ENCODE data around the gene PODXL2. TPM values are rescaled to one million over a fixed set of nuclear protein-coding genes. Genes with fewer than 3 reads are reported as not detected.
"Not testable (repeated sequence)": the region's sequence is repeated elsewhere in the genome, so short reads cannot be mapped to it uniquely, and the experiment has no call there.

Gene PODXL2
- polyA plus RNA-seq, 1 donor (not counting 4 experiments of a cell fraction or from before 2014, with no cell fraction given) = 1.6 TPM

GRCh38 chr3:127680146-127680661 is 51.2 kb downstream of the PODXL2 start:
- dilution Hi-C loops (cut with MboI; ENCODE audit: extremely low pct_ligation_motif_present, low sequenced_read_pairs) = no loop called here

DNA sequence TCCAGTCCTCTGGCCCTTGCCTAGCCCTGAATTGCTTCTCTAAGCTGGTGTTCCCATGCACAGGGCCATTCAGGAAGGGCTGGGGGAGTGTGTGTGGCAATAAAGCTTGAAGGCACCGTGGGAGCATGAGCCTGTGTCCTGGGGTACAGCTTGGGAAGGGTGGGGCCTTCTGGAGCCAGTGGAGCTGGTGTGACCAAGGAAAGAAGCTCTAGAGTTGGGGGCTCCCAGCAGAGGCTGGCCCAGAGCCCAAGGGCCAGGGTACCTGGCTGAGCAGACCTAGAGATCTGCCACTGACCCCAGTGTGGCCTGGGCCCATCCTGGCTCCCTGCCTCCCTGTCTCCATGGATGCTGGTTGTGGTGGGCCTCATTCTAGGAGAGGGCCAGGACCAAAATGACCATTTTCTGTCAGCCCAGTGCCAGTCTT is 51.8 kb downstream of the PODXL2 start:
- Histone ChIP-seq H3K9ac (ENCODE audit: control insufficient read depth, extremely low read depth, insufficient read depth, low read length) (no peak overlapping the region), H4K20me1 (ENCODE audit: control insufficient read depth, extremely low read depth, insufficient read depth, low read length) (no peaks in the 10 kb centered on the region), H2AFZ (ENCODE audit: control insufficient read depth, low read length) (no peak overlapping the region), H3K4me1 (ENCODE audit: control insufficient read depth, extremely low read depth, insufficient read depth, low read length) (peaks cover 26% of the 10 kb centered on the region), H3K9me3 (ENCODE audit: control insufficient read depth, low read depth, low read length) (no peaks in the 10 kb centered on the region), H3K4me2 (ENCODE audit: control insufficient read depth, extremely low read depth, insufficient read depth, low read depth, low read length) (no peak overlapping the region), H3K9me1 (ENCODE audit: control insufficient read depth, extremely low read depth, insufficient read depth, low read length) (no peaks in the 10 kb centered on the region), H3K27me3 (ENCODE audit: control insufficient read depth, extremely low read depth, insufficient read depth, low read length) (no peaks in the 10 kb centered on the region), H3K4me3 (ENCODE audit: control insufficient read depth in 2 of 3, extremely low read depth in 1 of 3, insufficient read depth in 2 of 3, low read depth in 1 of 3, low read length in 3 of 3) (no peak overlapping the region), H3K79me2 (ENCODE audit: control insufficient read depth, insufficient read depth, low read length) (no peaks in the 10 kb centered on the region), H3K36me3 (ENCODE audit: control insufficient read depth in 2 of 2, extremely low read depth in 1 of 2, insufficient read depth in 2 of 2, low read length in 2 of 2) (peaks cover 1 to 6% of the 10 kb centered on the region in 2 experiments), H3K27ac (ENCODE audit: control insufficient read depth, insufficient read depth, low read length) (no peak overlapping the region)
- DNase-seq (ENCODE audit: low read depth, low spot score) (no peak), FAIRE-seq (no peak)
- no peak for TF ChIP-seq CTCF (optimal IDR thresholded peaks at IDR 0.05 in 1 of 3, IDR thresholded peaks at IDR 0.05 in 1 of 3, conservative IDR thresholded peaks at IDR 0.05 in 1 of 3; ENCODE audit: extremely low read depth in 1 of 3, insufficient read depth in 2 of 3, low read length in 3 of 3)
- dilution Hi-C loops (cut with MboI; ENCODE audit: extremely low pct_ligation_motif_present, low sequenced_read_pairs) = no loop called here

More at GRCh38 chr3:127680146-127680661, 51.2 kb downstream of the PODXL2 start:
- Histone ChIP-seq H2AFZ (ENCODE audit: control insufficient read depth, low read length) (no peak overlapping the region), H3K27ac (ENCODE audit: control insufficient read depth, insufficient read depth, low read length) (no peak overlapping the region), H3K27me3 (ENCODE audit: control insufficient read depth, extremely low read depth, insufficient read depth, low read length) (no peaks in the 10 kb centered on the region), H4K20me1 (ENCODE audit: control insufficient read depth, extremely low read depth, insufficient read depth, low read length) (no peaks in the 10 kb centered on the region), H3K4me2 (ENCODE audit: control insufficient read depth, extremely low read depth, insufficient read depth, low read depth, low read length) (no peak overlapping the region), H3K4me1 (ENCODE audit: control insufficient read depth, extremely low read depth, insufficient read depth, low read length) (peaks cover 29% of the 10 kb centered on the region), H3K9me3 (ENCODE audit: control insufficient read depth, low read depth, low read length) (no peaks in the 10 kb centered on the region), H3K9me1 (ENCODE audit: control insufficient read depth, extremely low read depth, insufficient read depth, low read length) (no peaks in the 10 kb centered on the region), H3K9ac (ENCODE audit: control insufficient read depth, extremely low read depth, insufficient read depth, low read length) (no peak overlapping the region), H3K79me2 (ENCODE audit: control insufficient read depth, insufficient read depth, low read length) (no peaks in the 10 kb centered on the region), H3K4me3 (ENCODE audit: control insufficient read depth in 2 of 3, extremely low read depth in 1 of 3, insufficient read depth in 2 of 3, low read depth in 1 of 3, low read length in 3 of 3) (no peak overlapping the region), H3K36me3 (ENCODE audit: control insufficient read depth in 2 of 2, extremely low read depth in 1 of 2, insufficient read depth in 2 of 2, low read length in 2 of 2) (peaks cover 1 to 6% of the 10 kb centered on the region in 2 experiments)
- FAIRE-seq (no peak), DNase-seq (ENCODE audit: low read depth, low spot score) (no peak)
- no peak for TF ChIP-seq CTCF (optimal IDR thresholded peaks at IDR 0.05 in 1 of 3, IDR thresholded peaks at IDR 0.05 in 1 of 3, conservative IDR thresholded peaks at IDR 0.05 in 1 of 3; ENCODE audit: extremely low read depth in 1 of 3, insufficient read depth in 2 of 3, low read length in 3 of 3)
- no peak for TF ChIP-seq EZH2 (IDR thresholded peaks at IDR 0.05; ENCODE audit: low read length)

DNA sequence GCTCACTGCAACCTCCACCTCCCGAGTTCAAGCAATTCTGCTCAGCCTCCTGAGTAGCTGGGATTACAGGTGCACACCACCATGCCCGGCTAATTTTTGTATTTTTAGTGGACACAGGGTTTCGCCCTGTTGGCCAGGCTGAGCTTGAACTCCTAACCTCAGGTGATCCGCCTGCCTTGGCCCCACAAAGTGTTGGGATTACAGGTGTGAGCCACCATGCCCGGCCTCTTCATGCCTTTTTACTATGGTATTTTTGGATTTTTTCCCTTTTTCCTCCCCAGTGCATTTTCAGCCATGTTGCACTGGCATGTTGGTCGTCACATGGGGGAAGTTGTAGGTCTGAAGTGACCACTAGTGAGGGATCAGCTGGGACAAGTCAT is 53.2 kb downstream of the PODXL2 start:
- dilution Hi-C loops (cut with MboI; ENCODE audit: extremely low pct_ligation_motif_present, low sequenced_read_pairs); H3K9ac ChIP-seq (ENCODE audit: control insufficient read depth, extremely low read depth, insufficient read depth, low read length); H3K27ac ChIP-seq (ENCODE audit: control insufficient read depth, insufficient read depth, low read length); H3K4me3 ChIP-seq (ENCODE audit: control insufficient read depth in 2 of 3, extremely low read depth in 1 of 3, insufficient read depth in 2 of 3, low read depth in 1 of 3, low read length in 3 of 3); DNase-seq (ENCODE audit: low read depth, low spot score); H3K9me3 ChIP-seq (ENCODE audit: control insufficient read depth, low read depth, low read length); H3K9me1 ChIP-seq (ENCODE audit: control insufficient read depth, extremely low read depth, insufficient read depth, low read length); H4K20me1 ChIP-seq (ENCODE audit: control insufficient read depth, extremely low read depth, insufficient read depth, low read length); H3K4me2 ChIP-seq (ENCODE audit: control insufficient read depth, extremely low read depth, insufficient read depth, low read depth, low read length); H2AFZ ChIP-seq (ENCODE audit: control insufficient read depth, low read length); H3K79me2 ChIP-seq (ENCODE audit: control insufficient read depth, insufficient read depth, low read length); FAIRE-seq; H3K36me3 ChIP-seq (ENCODE audit: control insufficient read depth in 2 of 2, extremely low read depth in 1 of 2, insufficient read depth in 2 of 2, low read length in 2 of 2); H3K27me3 ChIP-seq (ENCODE audit: control insufficient read depth, extremely low read depth, insufficient read depth, low read length): not testable (repeated sequence)
- peaks cover 15% of the 10 kb centered on the region for H3K4me1 ChIP-seq (ENCODE audit: control insufficient read depth, extremely low read depth, insufficient read depth, low read length)

All from keratinocyte (primary cell).